Uterus (tissue), 4 donors: ENCODE results near the gene PPP1R3F. TPM values are rescaled to one million over a fixed set of nuclear protein-coding genes. Genes with fewer than 3 reads are reported as not detected.

Experiments used
- DNase-seq, 2 donors: peaks; one replicate each; pipeline ENCODE4 v3.0.0-alpha.2; 2019 to 2020
- H3K27ac ChIP-seq, 2 donors: fragments of 200-600 bp; sonication (generic); 1 replicate in 1 of 2; 2 replicates in 1 of 2; pipeline ENCODE4 v1.5.1; 2016 to 2018
- H3K27me3 ChIP-seq, 2 donors: fragments of 200-600 bp; sonication (generic); one replicate each; pipeline ENCODE4 v1.5.1; 2018 to 2019; ENCODE audit warnings: control low read depth in 1 of 2
- H3K36me3 ChIP-seq, 2 donors: fragments of 200-600 bp; sonication (generic); one replicate each; pipeline ENCODE4 v1.5.1; 2019; ENCODE audit warnings: control low read depth in 1 of 2
- H3K4me1 ChIP-seq, 2 donors: fragments of 200-600 bp; sonication (generic); one replicate each; pipeline ENCODE4 v1.5.1; 2018 to 2019; ENCODE audit warnings: control low read depth in 1 of 2
- H3K4me3 ChIP-seq, 2 donors: fragments of 200-600 bp; sonication (generic); 1 replicate in 1 of 2; 2 replicates in 1 of 2; pipeline ENCODE4 v1.5.1; 2018 to 2019; ENCODE audit warnings: mild to moderate bottlenecking in 1 of 2
- H3K9me3 ChIP-seq, 2 donors: fragments of 200-600 bp; sonication (generic); one replicate each; pipeline ENCODE4 v1.5.1; 2019; ENCODE audit warnings: control low read depth in 1 of 2
- POLR2A ChIP-seq, 2 donors: fragments of 450-650 bp; IDR thresholded peaks; one replicate each; pipeline ENCODE4 v1.6.1; 2016; ENCODE audit warnings: antibody characterized with exemption in 2 of 2, mild to moderate bottlenecking in 1 of 2, moderate library complexity in 1 of 2
- intact Hi-C: fragments of 100-400 bp; cut with DNase I; formaldehyde crosslinking; loops from one replicate; pipeline ENCODE4 v1.15.1; 2023; ENCODE audit warnings: low total_unique reads
- total RNA-seq, 4 donors: library from RNA; depleted of rRNA in 3 of 4; stranded (reverse); fragments of >200 nt in 3 of 4; gene quantifications; one replicate each; pipeline versions ENCODE4 v1.1.0 to v1.2.4, GENCODE V29; 2014 to 2023
- TF ChIP-seq, protein P1 (sequence below), 4 experiments: fragments of 200-600 bp in 2 of 4; fragments of 450-650 bp in 2 of 4; sonication (generic) in 2 of 4; IDR thresholded peaks; one replicate each; pipeline ENCODE4 v1.5.1; 2016 to 2019; ENCODE audit warnings: antibody characterized with exemption in 4 of 4, mild to moderate bottlenecking in 2 of 4, moderate library complexity in 1 of 4
- donor health status: DM: yes; HTN: yes; CAD: no.

PPP1R3F gene
- total RNA-seq, 4 donors from 2014 or later: 3.3 to 16.5 (median 8.0) TPM

DNA sequence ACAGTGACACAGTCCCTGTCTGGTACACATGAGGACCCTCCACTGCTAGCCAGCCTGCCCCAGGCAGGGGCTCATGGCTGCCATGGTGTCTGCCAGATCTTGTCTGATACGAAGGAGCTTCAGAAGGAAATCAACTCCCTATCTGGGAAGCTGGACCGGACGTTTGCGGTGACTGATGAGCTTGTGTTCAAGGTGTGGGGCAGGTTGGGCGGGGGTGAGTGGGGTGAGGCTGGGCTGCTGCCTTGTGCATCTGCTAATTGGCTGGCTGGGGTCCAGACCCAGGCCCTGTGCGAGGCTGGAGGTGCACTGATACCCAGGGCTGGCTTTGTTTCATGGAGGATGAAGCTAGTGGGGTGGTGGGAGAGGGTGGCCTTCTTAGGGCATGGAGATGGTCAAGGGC is 20.5 kb upstream of the PPP1R3F start:
- Histone ChIP-seq H3K36me3 (no peaks in the 10 kb centered on the region), H3K4me3 (no peak overlapping the region), H3K9me3 (no peaks in the 10 kb centered on the region), H3K27ac (no peak overlapping the region), H3K27me3 (no peaks in the 10 kb centered on the region), H3K4me1 (no peaks in the 10 kb centered on the region)
- intact Hi-C loops: no loop called here
- no peak for DNase-seq
- TF ChIP-seq, protein P1, sequence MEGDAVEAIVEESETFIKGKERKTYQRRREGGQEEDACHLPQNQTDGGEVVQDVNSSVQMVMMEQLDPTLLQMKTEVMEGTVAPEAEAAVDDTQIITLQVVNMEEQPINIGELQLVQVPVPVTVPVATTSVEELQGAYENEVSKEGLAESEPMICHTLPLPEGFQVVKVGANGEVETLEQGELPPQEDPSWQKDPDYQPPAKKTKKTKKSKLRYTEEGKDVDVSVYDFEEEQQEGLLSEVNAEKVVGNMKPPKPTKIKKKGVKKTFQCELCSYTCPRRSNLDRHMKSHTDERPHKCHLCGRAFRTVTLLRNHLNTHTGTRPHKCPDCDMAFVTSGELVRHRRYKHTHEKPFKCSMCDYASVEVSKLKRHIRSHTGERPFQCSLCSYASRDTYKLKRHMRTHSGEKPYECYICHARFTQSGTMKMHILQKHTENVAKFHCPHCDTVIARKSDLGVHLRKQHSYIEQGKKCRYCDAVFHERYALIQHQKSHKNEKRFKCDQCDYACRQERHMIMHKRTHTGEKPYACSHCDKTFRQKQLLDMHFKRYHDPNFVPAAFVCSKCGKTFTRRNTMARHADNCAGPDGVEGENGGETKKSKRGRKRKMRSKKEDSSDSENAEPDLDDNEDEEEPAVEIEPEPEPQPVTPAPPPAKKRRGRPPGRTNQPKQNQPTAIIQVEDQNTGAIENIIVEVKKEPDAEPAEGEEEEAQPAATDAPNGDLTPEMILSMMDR (IDR thresholded peaks at IDR 0.05): no peak
- no peak for TF ChIP-seq POLR2A (IDR thresholded peaks at IDR 0.05)

DNA sequence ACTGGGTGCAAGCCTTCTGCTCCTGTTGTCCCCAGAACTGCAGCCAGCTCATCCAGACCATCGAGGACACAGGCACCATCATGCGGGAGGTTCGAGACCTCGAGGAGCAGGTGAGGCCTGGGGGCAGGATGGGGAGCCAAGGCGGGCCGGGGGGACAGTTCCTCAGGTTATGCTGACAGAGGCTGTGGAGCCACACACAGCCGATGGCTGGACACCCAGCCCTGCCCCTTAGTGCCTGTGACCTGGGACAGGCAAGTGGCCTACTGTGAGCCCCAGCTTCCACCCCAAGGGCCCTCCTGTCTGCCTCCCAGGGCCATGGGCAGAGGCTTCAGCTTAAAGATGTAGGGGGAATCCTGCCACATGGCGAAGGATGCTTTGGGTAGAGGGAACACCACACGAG is 20.0 kb upstream of the PPP1R3F start:
- H3K36me3 ChIP-seq: no peaks in the 10 kb centered on the region
- no peak for DNase-seq
- H3K27ac ChIP-seq: no peak overlapping the region
- H3K4me1 ChIP-seq: no peaks in the 10 kb centered on the region
- no peaks in the 10 kb centered on the region for H3K27me3 ChIP-seq
- intact Hi-C loops: no loop called here
- no peaks in the 10 kb centered on the region for H3K9me3 ChIP-seq
- H3K4me3 ChIP-seq: no peak overlapping the region
- TF ChIP-seq, protein P1 (IDR thresholded peaks at IDR 0.05): no peak
- no peak for TF ChIP-seq POLR2A (IDR thresholded peaks at IDR 0.05)

DNA sequence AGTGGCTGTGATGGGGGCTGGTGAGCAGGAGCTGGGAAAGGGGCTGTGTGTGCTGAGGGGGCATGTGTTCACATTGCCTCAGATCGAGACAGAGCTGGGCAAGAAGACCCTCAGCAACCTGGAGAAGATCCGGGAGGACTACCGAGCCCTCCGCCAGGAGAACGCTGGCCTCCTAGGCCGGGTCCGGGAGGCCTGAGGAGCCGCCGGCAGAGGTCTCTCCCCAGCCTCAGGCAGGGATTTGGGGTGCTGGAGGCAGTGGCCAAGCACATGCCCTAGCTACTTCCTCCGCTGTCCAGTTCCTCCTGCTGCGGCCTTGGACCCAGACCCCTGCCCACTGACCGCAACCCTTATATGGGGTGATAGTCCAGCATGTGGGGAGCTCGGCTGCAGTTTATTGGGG is 19.5 kb upstream of the PPP1R3F start:
- no peaks in the 10 kb centered on the region for H3K36me3 ChIP-seq
- TF ChIP-seq, protein P1 (IDR thresholded peaks at IDR 0.05): no peak
- no peak for TF ChIP-seq POLR2A (IDR thresholded peaks at IDR 0.05)
- H3K4me3 ChIP-seq: no peak overlapping the region
- H3K4me1 ChIP-seq: no peaks in the 10 kb centered on the region
- no peaks in the 10 kb centered on the region for H3K27me3 ChIP-seq
- no peak overlapping the region for H3K27ac ChIP-seq
- intact Hi-C loops: no loop called here
- H3K9me3 ChIP-seq: no peaks in the 10 kb centered on the region
- DNase-seq: no peak

DNA sequence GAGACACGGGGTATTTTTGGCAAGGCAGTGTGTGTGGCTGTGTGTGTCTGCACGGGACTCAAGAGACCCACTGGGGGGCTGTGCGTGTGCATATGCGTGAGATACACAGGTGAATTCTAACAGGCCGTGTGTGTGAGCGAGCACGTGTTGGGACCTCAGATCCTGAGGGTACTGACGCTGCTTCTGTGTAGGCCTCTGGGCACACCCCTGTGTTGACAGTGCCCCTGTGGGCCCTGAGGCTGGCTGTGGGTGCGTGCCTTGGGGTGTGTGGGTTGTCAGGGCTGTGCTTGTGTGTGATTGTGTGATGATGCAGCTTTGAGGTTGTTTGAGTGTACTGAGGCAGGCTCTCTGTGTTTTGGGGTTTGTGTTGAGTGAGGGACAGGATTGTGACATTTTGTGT is 19.0 kb upstream of the PPP1R3F start:
- H3K4me1 ChIP-seq: no peaks in the 10 kb centered on the region
- no peak for DNase-seq
- no peaks in the 10 kb centered on the region for H3K36me3 ChIP-seq
- no peaks in the 10 kb centered on the region for H3K27me3 ChIP-seq
- no peak overlapping the region for H3K4me3 ChIP-seq
- no peaks in the 10 kb centered on the region for H3K9me3 ChIP-seq
- intact Hi-C loops: no loop called here
- no peak for TF ChIP-seq POLR2A (IDR thresholded peaks at IDR 0.05)
- TF ChIP-seq, protein P1 (IDR thresholded peaks at IDR 0.05): no peak
- no peak overlapping the region for H3K27ac ChIP-seq

DNA sequence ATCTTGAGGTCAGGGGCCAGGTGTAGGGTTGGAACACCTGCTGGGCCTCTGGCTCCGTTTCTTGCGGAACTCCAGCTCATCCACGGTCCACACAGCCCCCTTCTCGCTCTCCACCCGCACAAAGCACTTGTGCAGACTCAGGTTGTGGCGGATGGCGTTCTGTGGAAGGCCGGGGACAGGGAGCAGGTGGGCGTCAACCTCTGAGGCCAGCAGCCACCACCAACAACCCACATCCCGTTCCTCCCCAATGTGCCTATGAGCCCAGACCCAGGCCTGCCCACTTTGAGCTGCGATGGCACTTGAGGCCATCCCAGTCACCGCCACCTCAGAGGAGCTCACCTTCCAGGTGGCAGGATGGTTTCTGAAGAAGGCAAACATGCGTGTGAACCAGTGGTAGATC is 18.3 kb upstream of the PPP1R3F start:
- no peaks in the 10 kb centered on the region for H3K4me1 ChIP-seq
- no peak overlapping the region for H3K27ac ChIP-seq
- TF ChIP-seq, protein P1 (IDR thresholded peaks at IDR 0.05): no peak
- TF ChIP-seq POLR2A (IDR thresholded peaks at IDR 0.05): no peak
- no peaks in the 10 kb centered on the region for H3K9me3 ChIP-seq
- DNase-seq: no peak
- H3K36me3 ChIP-seq: no peaks in the 10 kb centered on the region
- no peak overlapping the region for H3K4me3 ChIP-seq
- intact Hi-C loops: no loop called here
- no peaks in the 10 kb centered on the region for H3K27me3 ChIP-seq
